GM19395 (cell line): ENCODE data around the gene RASA2.
A peak's percentile ranks its signal among the peaks of the same experiment; 100 is the strongest.

ENCODE experiments used
- ATAC-seq: cut with Tn5 transposase; IDR thresholded peaks from one replicate; pipeline ENCODE4 v1.9.1; 2021; ENCODE audit warnings: mild to moderate bottlenecking, moderate library complexity; ENCODE audit not compliant: unreplicated experiment

Gene RASA2

DNA sequence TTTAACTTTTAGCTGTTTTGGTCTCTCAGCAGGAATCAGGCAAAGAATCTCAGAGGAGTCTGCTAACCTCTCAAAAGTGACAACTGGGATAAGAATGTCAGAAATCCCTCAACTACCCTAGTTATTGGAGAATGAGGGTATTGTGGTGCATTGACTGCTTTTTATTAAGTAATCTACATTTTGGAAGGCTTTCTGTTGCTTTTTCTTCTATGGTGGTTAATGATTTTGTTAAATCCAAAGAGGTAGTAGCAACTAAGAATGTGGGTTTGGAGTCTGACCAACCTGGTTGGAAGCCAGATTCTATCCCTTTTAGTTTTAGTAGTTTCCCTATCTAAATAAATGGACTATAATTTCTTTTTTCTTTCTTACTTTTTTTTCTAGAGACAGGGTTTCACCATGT lies 156.6 kb downstream of the RASA2 start:
- ATAC-seq = no peak

- ATAC-seq = no peak
Observed at GRCh38 chr3:141643796-141644195, 157.0 kb downstream of the RASA2 start.

DNA sequence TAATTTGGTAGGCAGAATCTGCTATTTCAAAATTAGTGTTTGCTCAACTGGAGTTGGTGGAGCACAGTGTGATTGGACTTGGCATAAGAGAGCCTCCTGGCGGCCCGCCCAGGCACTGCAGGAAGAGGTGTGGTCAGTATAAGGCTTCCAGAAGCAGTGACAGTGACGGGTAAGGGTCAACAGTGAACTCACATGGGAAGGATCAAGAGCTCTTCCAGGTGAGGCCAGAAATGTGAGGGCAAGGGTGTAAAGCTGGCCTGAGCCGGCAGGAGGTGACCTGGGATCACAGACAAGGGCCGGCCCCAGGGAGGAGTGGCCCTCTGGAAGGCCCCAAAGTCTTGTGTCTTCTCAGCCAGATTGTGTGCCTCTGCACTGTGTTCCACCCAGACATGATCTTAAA lies 158.1 kb downstream of the RASA2 start:
- ATAC-seq = peak; percentile 75

DNA sequence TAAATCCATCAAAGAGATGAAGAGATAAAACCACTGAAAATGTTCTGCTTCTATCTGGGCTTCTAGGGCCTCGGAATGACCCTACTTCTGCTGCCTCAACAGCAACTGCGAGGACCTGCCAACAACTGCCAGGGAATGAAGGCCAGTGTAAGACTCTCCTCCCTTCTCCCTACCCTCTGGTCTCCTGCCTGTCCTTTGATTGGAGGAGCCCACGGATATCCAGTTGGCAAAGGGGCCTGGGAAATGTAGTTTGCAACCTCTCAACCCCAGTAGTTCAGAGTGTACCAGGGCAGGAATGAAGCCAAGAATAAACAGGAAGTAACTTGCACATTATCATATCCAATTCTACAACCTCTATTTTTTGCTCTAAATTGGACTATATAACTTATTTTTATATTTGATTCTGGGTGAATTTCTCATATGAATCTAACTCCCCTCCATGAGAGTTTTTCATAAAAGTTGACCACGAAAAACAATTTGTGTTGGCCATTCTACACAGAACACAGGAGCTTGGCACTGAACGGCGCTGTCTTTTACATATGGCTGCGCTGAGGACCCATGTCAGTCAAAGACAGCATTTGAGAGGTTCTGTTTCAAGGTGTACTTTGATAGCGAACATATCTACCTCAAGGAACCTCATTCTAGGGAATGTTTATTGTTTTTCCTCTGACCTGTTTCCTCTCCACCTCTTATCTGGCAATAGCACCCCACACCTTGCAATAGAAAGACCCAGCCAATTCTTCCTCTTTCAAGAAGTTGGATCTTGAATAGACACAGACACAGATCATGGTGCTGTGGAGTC lies 160.1 kb downstream of the RASA2 start:
- ATAC-seq = no peak

- no peak for ATAC-seq
Observed at GRCh38 chr3:141647562-141647915, 160.7 kb downstream of the RASA2 start.

DNA sequence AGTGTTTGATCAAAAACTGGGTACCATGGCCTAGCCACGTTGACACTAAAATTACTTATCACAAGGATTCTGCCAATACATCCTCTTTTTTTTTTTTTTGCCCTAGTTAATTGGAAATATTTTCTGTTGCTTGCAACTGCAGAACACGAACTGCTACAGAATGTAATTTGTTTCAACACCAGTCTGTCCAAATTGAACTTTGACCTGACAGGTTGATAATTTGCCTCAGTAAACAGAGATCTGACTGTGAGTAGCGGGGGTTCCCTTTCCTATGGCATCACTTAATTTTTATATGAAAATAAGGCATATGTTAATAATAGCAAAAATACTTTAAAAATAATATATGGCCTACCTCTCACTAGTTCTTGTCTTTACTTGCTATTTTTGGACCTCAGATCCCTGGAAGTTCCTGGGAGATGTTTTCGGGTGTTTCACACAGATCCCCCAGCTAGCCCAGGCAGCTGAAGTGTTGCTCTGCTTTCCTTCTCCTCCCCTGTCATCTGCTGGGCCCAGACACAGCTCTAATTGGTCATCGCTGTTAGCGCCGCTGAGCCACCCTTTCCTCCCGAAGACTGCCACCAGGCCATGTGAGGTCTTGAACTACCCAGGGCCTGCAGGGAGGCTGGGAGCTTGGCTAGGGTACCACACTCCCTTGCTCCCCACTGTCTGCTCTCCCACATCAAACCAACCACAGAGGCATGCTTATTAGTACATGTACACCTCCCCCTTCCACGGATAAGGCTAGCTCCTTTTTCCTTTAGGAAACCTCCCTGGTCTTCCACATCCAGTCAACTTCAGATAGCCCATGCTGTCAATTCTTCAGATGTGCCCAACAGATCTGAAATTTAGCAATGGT lies 161.5 kb downstream of the RASA2 start:
- ATAC-seq = no peak

GRCh38 chr3:141649871-141650270 lies 163.0 kb downstream of the RASA2 start:
- no peak for ATAC-seq

DNA sequence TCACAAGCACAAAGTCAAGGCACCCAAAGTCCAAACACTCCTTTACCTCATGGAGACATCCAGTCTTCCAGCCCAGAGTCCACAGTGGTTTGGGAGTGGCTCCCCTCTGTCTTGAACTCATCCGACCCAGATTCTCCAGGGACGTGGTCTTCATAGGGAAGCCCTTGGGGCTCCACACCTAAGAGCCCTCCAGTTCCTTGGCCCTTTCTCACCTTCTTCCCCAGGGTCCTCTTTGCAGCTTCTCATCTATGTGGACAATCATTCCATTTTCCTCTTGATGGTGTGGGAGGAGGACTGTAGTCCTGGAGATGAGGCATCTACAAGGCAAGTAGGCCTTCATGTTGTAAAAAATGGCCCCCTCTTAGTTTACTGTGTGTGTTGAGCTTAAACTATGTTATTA lies 164.0 kb downstream of the RASA2 start:
- no peak for ATAC-seq

DNA sequence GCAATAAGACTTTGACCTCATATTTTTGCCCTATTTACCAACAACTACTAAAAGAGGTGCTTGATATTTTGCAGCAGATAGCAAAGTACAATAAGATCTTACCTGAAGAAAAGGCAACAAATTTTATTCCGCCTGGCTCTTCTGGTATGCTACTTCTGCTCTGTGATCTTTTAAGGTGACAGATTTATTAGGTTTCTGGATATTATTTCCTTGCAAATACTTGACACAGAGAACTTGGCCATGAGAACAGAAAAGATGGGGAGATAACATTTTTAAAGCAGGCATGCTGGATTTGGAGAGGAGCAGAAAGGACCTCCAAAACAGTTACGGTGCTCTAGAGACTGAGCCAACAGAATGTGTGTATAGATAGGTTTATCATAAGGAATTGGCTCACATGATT lies 164.6 kb downstream of the RASA2 start:
- no peak for ATAC-seq

GRCh38 chr3:141652349-141652748 lies 165.5 kb downstream of the RASA2 start:
- no peak for ATAC-seq

DNA sequence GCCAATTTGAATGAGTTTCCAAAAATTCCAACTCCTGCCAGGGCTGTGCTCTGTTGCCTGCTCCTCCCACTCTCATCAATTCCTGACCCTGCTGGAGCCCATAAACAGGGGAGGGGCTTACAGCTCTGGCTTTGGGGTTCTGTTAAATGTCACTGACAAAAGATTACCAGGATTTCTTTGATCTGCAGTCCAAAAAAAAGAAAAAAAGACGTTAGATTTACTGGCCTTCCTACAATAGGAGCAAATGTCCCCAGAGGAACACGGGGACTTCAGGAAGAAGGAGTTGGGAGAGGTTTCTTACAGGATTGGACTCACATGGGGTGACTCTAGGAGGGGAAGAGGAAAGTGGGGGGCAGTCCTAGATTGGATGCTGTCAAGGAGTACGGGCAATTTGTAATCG lies 167.0 kb downstream of the RASA2 start:
- ATAC-seq = no peak

DNA sequence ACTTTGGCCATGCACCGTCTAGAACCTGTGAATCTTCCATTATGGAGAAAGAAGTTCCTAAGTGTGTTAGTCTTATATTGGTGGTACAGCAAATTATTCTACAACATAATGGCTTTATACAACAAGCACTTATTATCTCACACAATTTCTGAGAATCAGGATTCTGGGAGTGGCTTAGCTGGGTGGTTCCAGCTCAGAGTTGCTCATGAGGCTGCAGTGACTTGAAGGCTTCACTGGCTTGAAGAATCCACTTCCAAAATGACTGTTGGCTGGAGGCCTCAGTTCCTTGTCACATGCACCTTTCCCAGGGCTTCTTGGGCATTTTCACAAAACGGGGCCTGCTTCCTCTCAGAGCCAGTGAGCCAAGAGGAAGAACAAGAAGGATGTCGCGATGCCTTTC lies 169.0 kb downstream of the RASA2 start:
- no peak for ATAC-seq

GRCh38 chr3:141656771-141657170 lies 169.9 kb downstream of the RASA2 start:
- ATAC-seq = no peak

DNA sequence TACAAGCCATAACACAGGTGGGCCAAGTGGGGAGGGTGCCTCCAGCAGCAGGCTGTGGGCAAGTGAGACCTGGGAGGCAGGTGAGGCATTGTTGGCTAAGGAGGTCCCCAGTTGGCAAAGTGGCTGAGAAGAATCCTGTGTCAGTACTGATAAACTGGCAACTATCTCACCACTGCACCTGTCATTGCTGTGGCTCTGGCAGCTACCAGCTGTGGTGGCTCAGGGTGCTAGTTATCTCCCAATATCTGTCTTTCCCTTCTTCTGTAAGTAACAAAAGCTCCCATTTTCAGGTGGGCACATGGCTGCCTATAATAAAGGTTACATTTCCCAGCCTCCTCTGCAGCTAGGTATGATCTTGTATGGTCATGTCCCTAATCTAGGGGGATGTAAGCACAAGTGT lies 170.7 kb downstream of the RASA2 start:
- ATAC-seq = no peak

GRCh38 chr3:141659821-141660613 lies 173.2 kb downstream of the RASA2 start:
- ATAC-seq = no peak

DNA sequence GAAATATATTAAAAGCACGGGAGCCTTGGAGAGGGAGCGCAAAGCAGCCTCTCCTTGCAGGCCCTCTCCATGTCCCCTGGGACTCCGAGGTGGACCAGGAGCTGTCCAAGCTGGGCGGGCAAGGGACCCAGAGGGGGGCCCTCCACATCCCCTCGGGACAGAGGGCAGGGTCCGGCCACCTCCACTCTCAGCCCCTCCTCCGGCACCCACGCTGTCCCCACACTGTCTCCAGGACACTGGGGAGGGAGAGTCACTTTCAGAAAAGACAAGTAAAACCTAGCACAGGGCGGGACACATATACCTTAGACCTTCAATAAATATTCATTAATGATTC lies 173.8 kb downstream of the RASA2 start:
- no peak for ATAC-seq

DNA sequence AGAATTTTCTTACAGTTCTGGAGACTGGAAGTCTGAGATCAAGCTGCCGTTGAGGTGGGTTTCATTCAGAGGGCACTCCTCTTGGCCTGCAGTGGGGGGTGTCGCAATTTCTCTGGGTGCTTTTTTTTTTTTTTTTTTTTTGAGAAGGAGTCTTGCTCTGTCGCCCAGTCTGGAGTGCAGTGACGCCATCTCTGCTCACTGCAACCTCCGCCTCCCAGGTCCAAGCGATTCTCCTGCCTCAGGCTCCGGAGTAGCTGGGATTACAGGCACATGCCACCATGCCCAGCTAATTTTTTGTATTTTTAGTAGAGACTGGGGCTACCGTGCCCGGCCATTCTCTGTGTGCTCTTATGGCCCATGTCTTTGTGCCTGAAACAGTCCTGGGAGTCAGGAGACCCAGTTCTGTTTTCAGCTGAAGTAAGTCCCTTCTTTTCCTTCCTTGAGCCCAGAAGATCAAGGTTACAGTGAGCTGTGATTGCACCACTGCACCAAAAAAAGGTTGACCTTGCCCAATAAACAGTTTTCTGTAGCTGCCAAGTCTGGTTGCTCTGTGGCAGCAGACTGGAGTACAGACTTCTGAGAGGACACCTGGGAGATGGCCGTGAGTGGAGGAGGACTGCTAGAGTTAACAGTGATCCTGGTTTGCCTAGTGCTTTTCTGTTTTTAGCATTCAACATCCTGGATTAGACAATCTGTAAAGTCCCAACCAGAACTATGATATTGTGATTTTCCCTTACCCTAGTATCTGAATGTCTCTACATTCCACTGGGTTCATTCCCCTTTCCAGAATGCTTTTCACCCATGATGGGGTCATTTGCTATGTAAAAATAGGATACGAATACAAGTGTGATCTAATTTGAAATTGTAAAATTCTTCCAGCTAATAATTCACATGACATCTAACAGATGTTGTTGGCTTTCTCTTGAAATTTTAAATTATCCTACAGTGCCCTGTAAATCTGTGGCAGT lies 174.7 kb downstream of the RASA2 start:
- no peak for ATAC-seq

- no peak for ATAC-seq
Observed at GRCh38 chr3:141663993-141664392, 177.2 kb downstream of the RASA2 start.
